NK-92 (cell line): ENCODE data around the gene DUSP15.
"Not testable (repeated sequence)": the region's sequence is repeated elsewhere in the genome, so short reads cannot be mapped to it uniquely, and the experiment has no call there.

Source experiments
- DNase-seq: peaks from one replicate; lab custom pipeline; 2025; ENCODE audit not compliant: unreplicated experiment; lab: John Stamatoyannopoulos, UW

The DUSP15 gene

GRCh38 chr20:31869942-31870725, at the start of gene DUSP15, which contains the start of gene TTLL9:
DUSP15 (minus strand) TSS chr20:31870527; CDS start chr20:31870337, 190 bp downstream.
TTLL9 (plus strand) TSS chr20:31870634; CDS start chr20:31871127, 493 bp downstream.
- no peak for DNase-seq

- no peak for DNase-seq
These were observed 49.3 kb upstream of the DUSP15 start for GRCh38 chr20:31919410-31920155.

- no peak for DNase-seq
These were observed 48.3 kb upstream of the DUSP15 start for GRCh38 chr20:31918466-31919105.

- not testable (repeated sequence) for DNase-seq
These were observed 47.7 kb upstream of the DUSP15 start for GRCh38 chr20:31917962-31918412.

GRCh38 chr20:31916708-31917107, 46.4 kb upstream of the DUSP15 start:
- DNase-seq = no peak

GRCh38 chr20:31915491-31916280, 45.4 kb upstream of the DUSP15 start:
- DNase-seq = no peak

GRCh38 chr20:31914170-31914569, 43.8 kb upstream of the DUSP15 start:
- no peak for DNase-seq

GRCh38 chr20:31913431-31914157, 43.3 kb upstream of the DUSP15 start:
- DNase-seq = no peak

GRCh38 chr20:31910071-31910803, 39.9 kb upstream of the DUSP15 start:
- no peak for DNase-seq

GRCh38 chr20:31909253-31910070, 39.1 kb upstream of the DUSP15 start:
- DNase-seq = no peak

- DNase-seq = no peak
These were observed 38.1 kb upstream of the DUSP15 start for GRCh38 chr20:31908424-31908823.

GRCh38 chr20:31908016-31908415, 37.7 kb upstream of the DUSP15 start:
- no peak for DNase-seq

- DNase-seq = no peak
These were observed 36.7 kb upstream of the DUSP15 start for GRCh38 chr20:31907046-31907445.

GRCh38 chr20:31906001-31906400, 35.7 kb upstream of the DUSP15 start:
- DNase-seq = no peak

GRCh38 chr20:31903627-31904386, 33.5 kb upstream of the DUSP15 start:
- no peak for DNase-seq

GRCh38 chr20:31901615-31902014, 31.3 kb upstream of the DUSP15 start:
- DNase-seq = no peak

- DNase-seq = no peak
These were observed 27.2 kb upstream of the DUSP15 start for GRCh38 chr20:31897541-31897940.

GRCh38 chr20:31896049-31896448, 25.7 kb upstream of the DUSP15 start:
- no peak for DNase-seq
